HG03159 (cell line): ENCODE results near the gene SDSL.

Experiments
- ATAC-seq: cut with Tn5 transposase; IDR thresholded peaks from one replicate; pipeline ENCODE4 v1.9.1; 2021; ENCODE audit warnings: mild to moderate bottlenecking, moderate library complexity; ENCODE audit not compliant: unreplicated experiment

The SDSL gene

DNA sequence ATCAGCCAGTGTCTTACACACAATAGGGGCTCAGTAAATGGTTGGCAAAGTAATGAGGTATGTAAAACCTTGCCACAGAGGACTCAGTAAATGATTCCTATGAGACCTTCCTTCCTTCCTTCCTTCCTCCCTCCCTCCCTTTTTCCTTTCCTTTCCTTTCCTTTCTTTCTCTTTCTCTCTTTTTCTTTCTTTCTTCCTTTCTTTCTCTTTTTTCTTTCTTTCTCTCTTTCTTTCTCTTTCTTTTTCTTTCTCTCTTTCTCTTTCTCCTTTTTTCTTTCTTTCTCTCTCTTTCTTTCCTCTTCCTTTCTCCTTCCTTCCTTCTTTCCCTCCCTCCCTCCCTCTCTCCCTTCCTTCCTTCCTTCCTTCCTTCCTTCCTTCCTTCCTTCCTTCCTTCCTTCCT, 26.0 kb upstream of the SDSL start:
- no peak for ATAC-seq

GRCh38 chr12:113396828-113397496, 25.2 kb upstream of the SDSL start:
- no peak for ATAC-seq

- no peak for ATAC-seq
Observed at GRCh38 chr12:113397497-113398197, 24.5 kb upstream of the SDSL start.

DNA sequence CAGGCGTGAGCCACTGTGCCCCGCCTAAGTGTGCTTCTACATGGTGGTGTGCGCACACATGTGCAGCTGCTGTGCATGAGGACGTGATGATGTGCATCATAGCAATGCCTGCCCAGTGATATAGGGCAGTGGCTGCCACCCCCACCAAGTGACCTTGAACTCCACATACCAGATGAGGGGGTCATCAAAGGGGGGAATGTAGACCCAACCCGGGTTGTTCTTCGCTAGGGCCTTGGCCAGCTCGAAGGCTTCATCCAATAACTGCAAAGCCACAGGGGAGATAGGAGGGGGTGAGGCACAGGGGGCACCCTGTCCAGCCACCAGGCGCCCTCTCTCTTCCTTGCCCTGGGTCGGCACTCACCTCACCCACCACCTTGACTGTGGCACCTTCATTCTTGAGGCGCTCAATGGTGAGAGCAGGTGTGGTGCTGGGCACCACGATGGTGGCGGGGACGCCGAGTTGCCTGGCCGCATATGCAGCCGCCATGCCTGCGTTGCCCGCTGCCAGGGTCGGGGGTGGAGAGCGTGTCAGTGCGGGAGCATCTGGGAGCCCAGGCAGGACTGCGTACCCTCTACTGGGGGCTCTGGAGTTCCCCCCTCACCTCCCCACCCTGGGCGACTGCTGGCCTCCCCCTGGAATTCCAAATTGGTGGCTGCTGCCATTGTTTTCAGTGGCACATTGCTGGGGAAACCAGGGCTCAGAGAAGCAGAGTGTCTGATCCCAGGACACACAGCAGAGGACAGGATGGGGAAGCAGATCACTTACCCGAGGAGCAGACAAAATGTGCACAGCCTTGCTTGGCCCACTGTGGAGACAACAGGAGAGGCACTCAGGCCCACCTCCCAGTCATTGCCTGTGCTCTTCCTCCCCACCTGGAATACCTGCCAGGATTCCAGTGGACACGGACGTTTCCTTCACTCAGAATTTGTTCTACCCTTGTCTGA, 23.6 kb upstream of the SDSL start:
- no peak for ATAC-seq

DNA sequence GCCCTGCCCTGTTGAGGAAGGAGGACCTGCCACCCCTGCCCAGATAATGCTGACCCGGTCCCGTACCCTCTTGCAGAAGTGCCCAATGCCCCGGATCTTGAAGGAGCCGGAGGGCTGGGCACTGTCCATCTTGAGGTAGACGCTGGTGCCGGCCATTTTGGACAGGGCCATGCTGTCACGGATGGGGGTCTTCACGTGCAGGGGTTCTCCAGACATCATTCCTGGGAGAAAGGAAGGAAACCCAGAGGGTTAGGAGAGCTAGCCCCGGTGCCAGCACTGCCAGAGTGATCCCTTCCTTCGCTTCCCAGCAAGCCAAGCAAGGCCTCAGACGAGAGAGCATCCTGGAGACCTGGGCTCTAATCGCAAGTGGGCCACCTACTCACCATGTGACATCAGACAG, 22.7 kb upstream of the SDSL start:
- ATAC-seq, result no peak

DNA sequence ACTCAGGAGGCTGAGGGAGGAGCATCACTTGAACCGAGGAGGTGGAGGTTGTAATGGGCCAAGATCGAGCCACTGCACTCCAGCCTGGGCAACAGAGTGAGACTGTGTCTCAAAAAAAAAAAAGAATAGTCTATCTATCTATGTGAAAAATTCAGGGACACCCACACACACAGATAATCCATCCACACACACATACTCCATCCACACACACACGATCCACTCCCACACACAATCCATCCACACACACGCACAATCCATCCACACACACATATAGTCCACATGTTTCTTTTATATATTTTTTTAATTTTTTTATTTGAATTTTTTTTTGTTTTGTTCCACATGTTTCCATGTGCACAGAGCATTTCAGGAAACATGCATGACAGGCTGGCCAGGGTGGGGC, 21.8 kb upstream of the SDSL start:
- ATAC-seq, result no peak

DNA sequence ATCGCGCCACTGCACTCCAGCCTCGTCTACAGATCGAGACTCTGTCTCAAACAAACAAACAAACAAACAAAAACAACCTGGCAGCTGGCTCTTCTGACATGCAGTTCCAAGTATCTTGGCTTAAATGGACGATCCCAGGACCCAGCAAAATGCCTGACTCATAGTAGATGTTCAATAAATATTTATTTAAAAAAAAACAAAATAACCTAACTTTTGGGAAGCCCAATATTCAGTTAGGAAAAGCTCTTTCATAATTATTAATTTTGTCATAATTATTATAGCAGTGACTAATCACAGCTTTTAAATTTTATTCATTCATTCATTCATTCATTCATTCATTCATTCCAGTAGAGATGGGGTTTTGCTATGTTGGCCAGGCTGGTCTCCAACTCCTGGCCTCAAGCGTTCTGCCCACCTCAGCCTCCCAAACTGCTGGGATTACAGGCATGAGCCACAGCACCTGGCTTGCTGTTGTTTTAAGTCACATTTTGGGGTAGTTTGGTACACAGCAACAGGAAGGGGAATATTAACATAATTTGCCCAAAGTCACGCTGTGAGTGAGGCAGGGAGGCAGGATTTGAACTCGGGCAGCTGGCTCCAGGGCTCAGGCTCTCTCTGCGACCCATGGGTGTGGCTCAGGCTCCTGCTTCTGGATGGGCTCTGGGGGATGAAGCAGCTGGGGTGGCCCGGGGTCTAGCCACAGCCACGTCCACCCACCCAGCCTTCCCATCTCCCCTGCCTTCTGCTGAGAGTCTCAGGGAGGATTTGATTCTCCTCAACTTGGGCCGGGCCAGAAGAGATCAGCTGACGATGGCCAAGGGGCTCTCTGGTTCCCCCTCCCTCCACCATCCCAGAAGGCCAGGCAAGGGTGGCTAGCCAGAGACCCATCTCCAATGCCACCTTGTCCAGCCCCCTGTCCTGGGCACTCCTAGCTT, 20.8 kb upstream of the SDSL start:
- ATAC-seq, result no peak

DNA sequence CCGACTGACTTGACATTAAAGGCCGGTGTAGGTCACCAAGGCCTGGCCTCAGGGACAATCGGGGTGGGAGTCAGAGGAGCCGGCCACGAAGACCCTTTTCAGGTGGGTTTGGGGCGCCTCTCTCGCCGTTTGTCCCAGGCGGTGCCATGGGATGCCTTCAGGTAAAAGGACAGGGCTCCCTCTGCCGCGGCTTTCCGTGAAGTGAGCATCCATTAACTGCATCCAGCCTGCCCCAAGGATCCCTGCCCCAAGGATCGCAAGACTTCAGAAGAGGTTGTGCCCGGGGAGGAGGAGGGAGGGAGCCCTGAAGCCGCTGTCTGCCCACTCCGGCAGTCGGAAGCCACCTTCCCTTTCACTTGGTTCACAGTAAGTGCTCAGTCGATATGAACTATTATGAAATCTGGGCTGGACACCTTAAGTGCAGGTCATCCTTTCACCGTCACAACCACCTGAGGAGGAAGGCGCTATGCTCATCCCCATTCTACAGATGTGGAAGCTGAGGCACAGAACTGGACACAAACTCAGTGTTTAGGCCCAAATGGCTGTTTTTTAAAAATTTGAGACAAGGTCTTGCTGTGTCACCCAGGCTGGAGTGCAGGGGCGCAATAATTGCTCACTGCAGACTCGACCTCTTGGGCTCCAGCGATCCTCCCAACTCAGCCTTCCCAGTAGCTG, 19.5 kb upstream of the SDSL start:
- no peak for ATAC-seq

GRCh38 chr12:113403435-113404415, 18.5 kb upstream of the SDSL start, which contains the start of gene SDS:
SDS (minus strand) TSS chr12:113403887; CDS start chr12:113399708, 4,179 bp downstream.
- ATAC-seq, result no peak

GRCh38 chr12:113405694-113406093, 16.5 kb upstream of the SDSL start:
- ATAC-seq, result no peak

- no peak for ATAC-seq
Observed at GRCh38 chr12:113407931-113408600, 14.1 kb upstream of the SDSL start.

DNA sequence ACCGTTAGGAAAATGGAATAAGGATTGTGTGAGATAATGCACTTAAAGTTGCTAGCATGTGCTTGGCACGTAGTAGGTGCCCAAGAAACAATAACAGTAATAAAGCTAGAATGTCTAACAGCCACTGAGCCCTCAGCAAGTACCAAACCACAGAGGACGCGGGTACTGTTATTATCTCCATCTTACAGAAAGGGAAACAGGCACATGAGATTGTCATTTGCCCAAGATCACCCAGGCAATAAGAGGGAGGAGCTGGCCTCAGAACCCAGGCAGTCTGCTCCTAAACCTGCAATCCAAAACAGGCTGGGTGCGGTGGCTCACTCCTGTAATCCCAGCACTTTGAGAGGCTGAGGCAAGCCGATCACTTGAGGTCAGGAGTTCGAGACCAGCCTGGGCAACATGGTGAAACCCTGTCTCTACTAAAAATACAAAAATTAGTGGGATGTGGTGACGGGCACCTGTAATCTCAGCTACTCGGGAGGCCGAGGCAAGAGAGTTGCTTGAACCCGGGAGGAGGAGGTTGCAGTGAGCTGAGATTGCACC, 13.4 kb upstream of the SDSL start:
- no peak for ATAC-seq

- no peak for ATAC-seq
Observed at GRCh38 chr12:113409462-113410124, 12.6 kb upstream of the SDSL start.

- ATAC-seq, result no peak
Observed at GRCh38 chr12:113413488-113413939, 8.7 kb upstream of the SDSL start.

DNA sequence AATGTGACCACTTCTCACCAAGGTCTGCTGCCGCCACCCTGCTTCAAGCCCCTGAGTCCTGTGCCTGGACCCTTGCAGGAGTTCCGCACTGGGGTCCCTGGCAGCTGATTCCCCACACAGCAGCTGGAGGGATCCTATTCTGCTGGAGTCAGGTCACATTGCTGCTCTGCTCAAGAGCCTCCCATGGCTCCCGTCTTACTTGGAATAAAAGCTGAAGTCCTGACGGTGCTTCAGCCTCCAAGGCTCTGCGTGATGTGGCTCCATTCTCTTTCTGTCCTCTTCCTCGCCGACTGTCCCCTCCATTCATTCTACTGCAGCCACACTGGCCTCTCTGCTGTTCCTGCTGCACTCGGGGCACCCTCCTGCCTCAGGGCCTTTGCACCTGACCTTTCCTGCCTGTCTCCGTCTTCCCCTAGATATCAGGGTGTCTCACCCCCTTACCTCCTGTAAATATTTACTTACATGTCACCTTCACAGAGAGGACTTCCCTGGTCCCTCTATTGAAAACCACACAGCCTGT, 7.6 kb upstream of the SDSL start:
- no peak for ATAC-seq

DNA sequence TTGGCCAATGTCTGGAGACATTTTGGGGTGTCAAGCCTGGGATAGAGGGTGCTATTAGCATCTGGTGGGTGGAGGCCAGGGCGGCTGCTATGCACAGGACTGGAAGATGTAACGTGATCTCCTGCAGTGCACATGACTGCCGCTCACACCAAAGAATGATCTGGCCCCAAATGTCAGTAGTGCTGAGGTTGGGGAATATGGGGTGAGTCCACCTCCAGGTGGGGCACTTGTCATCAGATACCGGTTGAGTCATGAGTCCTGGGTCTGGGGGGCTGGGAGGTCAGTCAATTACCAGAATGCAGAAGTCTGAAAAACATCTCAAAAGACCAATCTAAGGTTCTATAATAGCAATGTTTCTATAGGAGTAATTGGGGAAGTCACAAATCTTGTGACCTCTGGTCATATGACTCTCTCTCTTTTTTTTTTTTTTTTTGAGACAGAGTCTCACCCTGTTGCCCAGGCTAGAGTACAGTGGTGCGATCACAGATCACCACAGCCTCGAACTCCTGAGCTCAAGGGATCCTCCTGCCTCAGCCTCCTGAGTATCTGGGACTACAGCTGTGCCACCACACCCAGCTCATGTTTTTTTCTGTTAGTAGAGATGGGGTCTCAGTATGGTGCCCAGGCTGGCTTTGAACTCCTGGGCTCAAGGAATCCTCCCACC, 6.0 kb upstream of the SDSL start:
- no peak for ATAC-seq
